Stimulated activated CD8-positive, alpha-beta memory T cell treated with anti-CD3 and anti-CD28 coated beads, Interleukin-4, amount 100 ng/mL, for 48 hours (primary cell): ENCODE measurements around the gene FAM219B.

Experiments used
- DNase-seq: peaks from one replicate; pipeline ENCODE4 v3.0.0-alpha.2; 2020

The FAM219B gene

GRCh38 chr15:74870436-74871215, 36.0 kb downstream of the FAM219B start:
- no peak for DNase-seq

- DNase-seq, result peak; percentile 59
Observed at GRCh38 chr15:74869726-74870407, 36.8 kb downstream of the FAM219B start.

- no peak for DNase-seq
Observed at GRCh38 chr15:74869372-74869725, 37.3 kb downstream of the FAM219B start.

GRCh38 chr15:74868059-74868458, 38.6 kb downstream of the FAM219B start:
- no peak for DNase-seq

- DNase-seq, result no peak
Observed at GRCh38 chr15:74867466-74868038, 39.1 kb downstream of the FAM219B start.

GRCh38 chr15:74866090-74866489, 40.6 kb downstream of the FAM219B start:
- no peak for DNase-seq

GRCh38 chr15:74865316-74865715, 41.3 kb downstream of the FAM219B start:
- no peak for DNase-seq

- DNase-seq, result no peak
Observed at GRCh38 chr15:74864296-74864695, 42.4 kb downstream of the FAM219B start.

GRCh38 chr15:74863239-74864056, 43.2 kb downstream of the FAM219B start:
- no peak for DNase-seq

- no peak for DNase-seq
Observed at GRCh38 chr15:74858369-74858740, 48.3 kb downstream of the FAM219B start.

GRCh38 chr15:74857671-74858368, 48.8 kb downstream of the FAM219B start:
- no peak for DNase-seq

GRCh38 chr15:74857082-74857655, 49.5 kb downstream of the FAM219B start:
- no peak for DNase-seq

- no peak for DNase-seq
Observed at GRCh38 chr15:74856537-74856936, 50.1 kb downstream of the FAM219B start.

- DNase-seq, result no peak
Observed at GRCh38 chr15:74855857-74856256, 50.8 kb downstream of the FAM219B start.

GRCh38 chr15:74854453-74855022, 52.1 kb downstream of the FAM219B start:
- DNase-seq, result no peak

GRCh38 chr15:74851960-74852359, 54.7 kb downstream of the FAM219B start:
- DNase-seq, result no peak

- DNase-seq, result no peak
Observed at GRCh38 chr15:74850393-74850792, 56.3 kb downstream of the FAM219B start.
